Stomach (tissue), 9 donors: ENCODE measurements around the gene ITGB4. TPM values are rescaled to one million over a fixed set of nuclear protein-coding genes. Genes with fewer than 3 reads are reported as not detected.

Experiments used
- DNase-seq, 2 donors: peaks; one replicate each; pipeline versions ENCODE4 v3.0.0 to v3.0.0-alpha.2; 2013 to 2019
- H3K27ac ChIP-seq, 5 donors: fragments of 200-600 bp in 4 of 5; sonication (generic) in 4 of 5; one replicate each; pipeline ENCODE4 v1.5.1; 2013 to 2019; ENCODE audit warnings: mild to moderate bottlenecking in 1 of 5, moderate library complexity in 1 of 5
- H3K27me3 ChIP-seq, 3 donors: fragments of 200-600 bp; sonication (generic); one replicate each; pipeline ENCODE4 v1.5.1; 2017 to 2019; ENCODE audit warnings: mixed run types in 1 of 3
- H3K36me3 ChIP-seq, 4 donors: fragments of 200-600 bp; sonication (generic); 1 replicate in 3 of 4; 2 replicates in 1 of 4; pipeline ENCODE4 v1.5.1; 2016 to 2019
- H3K4me1 ChIP-seq, 4 donors: fragments of 200-600 bp; sonication (generic); one replicate each; pipeline ENCODE4 v1.5.1; 2016 to 2019
- H3K4me3 ChIP-seq, 4 donors: fragments of 200-600 bp; sonication (generic) in 3 of 4; one replicate each; pipeline ENCODE4 v1.5.1; 2016 to 2019; ENCODE audit warnings: mild to moderate bottlenecking in 1 of 4
- H3K9me3 ChIP-seq, 4 donors: fragments of 200-600 bp; sonication (generic); one replicate each; pipeline ENCODE4 v1.5.1; 2016 to 2019
- EP300 ChIP-seq: sonication (generic); formaldehyde crosslinking; IDR thresholded peaks from one replicate; pipeline ENCODE4 v1.6.1; 2017; ENCODE audit warnings: antibody characterized with exemption
- POLR2A ChIP-seq, 4 donors: fragments of 450-650 bp; IDR thresholded peaks; one replicate each; pipeline ENCODE4 v1.6.1; 2016; ENCODE audit warnings: antibody characterized with exemption in 4 of 4, control low read depth in 2 of 4, mild to moderate bottlenecking in 1 of 4, moderate library complexity in 1 of 4
- POLR2AphosphoS5 ChIP-seq, 3 donors: sonication (generic); formaldehyde crosslinking; IDR thresholded peaks; one replicate each; pipeline ENCODE4 v1.6.1; 2016; ENCODE audit warnings: antibody characterized with exemption in 3 of 3
- WGBS, 5 donors: extraction: QIAGEN DNeasy Blood & Tissue Kit in 3 of 5; methylation state at CpG; one replicate each; pipeline versions ENCODE4 v1.1.5 to v1.1.7; 2013 to 2018; 5-methylcytosine and 5-hydroxymethylcytosine counted together
- intact Hi-C: fragments of 100-400 bp; cut with DNase I; formaldehyde crosslinking; loops from one replicate; pipeline ENCODE4 v1.15.1; 2023; ENCODE audit warnings: low total_unique reads
- polyA plus RNA-seq, 3 donors: library from polyadenylated mRNA; stranded (reverse); fragments of 200-250 nt; gene quantifications; one replicate each; pipeline ENCODE4 v1.2.3, GENCODE V29; 2013
- total RNA-seq, 5 donors: library from RNA; depleted of rRNA; stranded (reverse); fragments of >200 nt; gene quantifications; one replicate each; pipeline versions ENCODE4 v1.1.0 to v1.2.3, GENCODE V29; 2014 to 2016
- TF ChIP-seq, protein P1 (sequence below), 7 experiments: fragments of 450-650 bp in 4 of 7; fragments of 200-600 bp in 3 of 7; sonication (generic) in 3 of 7; IDR thresholded peaks; one replicate each; pipeline ENCODE4 v1.5.1; 2016 to 2019; ENCODE audit warnings: antibody characterized with exemption in 7 of 7, control low read depth in 2 of 7, mild to moderate bottlenecking in 1 of 7
- donor health status: healthy with polysubstance abuse.
- donor health status: Bipolar disorder and iron deficiency.
- donor health status: healthy.

Gene ITGB4
- total and polyA plus RNA-seq, 8 donors: 33.6 to 137 (median 92.6) TPM

- Histone ChIP-seq H3K27ac (peak overlapping the region in 3 of 5 donors; percentile 86 to 91 (median 89)), H3K9me3 (no peaks in the 10 kb centered on the region), H3K4me3 (no peak overlapping the region), H3K36me3 (peaks cover 0 to 16% (median 11%) of the 10 kb centered on the region in 4 donors), H3K27me3 (no peaks in the 10 kb centered on the region), H3K4me1 (peaks cover 19 to 47% (median 28%) of the 10 kb centered on the region in 4 donors)
- intact Hi-C loops: no loop called here
- DNase-seq: no peak
- no peak for TF ChIP-seq EP300
- TF ChIP-seq, protein P1, sequence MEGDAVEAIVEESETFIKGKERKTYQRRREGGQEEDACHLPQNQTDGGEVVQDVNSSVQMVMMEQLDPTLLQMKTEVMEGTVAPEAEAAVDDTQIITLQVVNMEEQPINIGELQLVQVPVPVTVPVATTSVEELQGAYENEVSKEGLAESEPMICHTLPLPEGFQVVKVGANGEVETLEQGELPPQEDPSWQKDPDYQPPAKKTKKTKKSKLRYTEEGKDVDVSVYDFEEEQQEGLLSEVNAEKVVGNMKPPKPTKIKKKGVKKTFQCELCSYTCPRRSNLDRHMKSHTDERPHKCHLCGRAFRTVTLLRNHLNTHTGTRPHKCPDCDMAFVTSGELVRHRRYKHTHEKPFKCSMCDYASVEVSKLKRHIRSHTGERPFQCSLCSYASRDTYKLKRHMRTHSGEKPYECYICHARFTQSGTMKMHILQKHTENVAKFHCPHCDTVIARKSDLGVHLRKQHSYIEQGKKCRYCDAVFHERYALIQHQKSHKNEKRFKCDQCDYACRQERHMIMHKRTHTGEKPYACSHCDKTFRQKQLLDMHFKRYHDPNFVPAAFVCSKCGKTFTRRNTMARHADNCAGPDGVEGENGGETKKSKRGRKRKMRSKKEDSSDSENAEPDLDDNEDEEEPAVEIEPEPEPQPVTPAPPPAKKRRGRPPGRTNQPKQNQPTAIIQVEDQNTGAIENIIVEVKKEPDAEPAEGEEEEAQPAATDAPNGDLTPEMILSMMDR (IDR thresholded peaks at IDR 0.05): no peak
- no peak for TF ChIP-seq POLR2AphosphoS5 (IDR thresholded peaks at IDR 0.05)
- no peak for TF ChIP-seq POLR2A (IDR thresholded peaks at IDR 0.05)
- 82 to 93% (median 91%) methylated on average over 4 of the region's 4 CpGs for WGBS, 5 donors
These were observed 44.7 kb downstream of the ITGB4 start for GRCh38 chr17:75765981-75766380.

DNA sequence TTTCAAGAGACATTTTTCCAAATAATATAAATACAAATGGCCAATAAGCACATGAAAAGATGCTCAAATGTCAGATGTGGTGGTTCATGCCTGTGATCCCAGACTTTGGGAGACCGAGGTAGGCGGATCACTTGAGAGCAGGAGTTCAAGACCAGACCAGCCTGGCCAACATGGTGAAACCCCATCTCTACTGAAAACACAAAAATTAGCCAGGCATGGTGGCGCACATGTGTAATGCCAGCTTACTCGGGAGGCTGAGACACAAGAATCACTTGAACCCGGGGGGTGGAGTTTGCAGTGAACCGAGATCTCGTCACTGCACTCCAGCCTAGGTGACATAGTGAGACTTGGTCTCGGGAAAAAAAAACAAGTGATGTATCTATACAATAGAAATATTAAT lies 46.6 kb downstream of the ITGB4 start:
- DNase-seq: no peak
- peaks cover 0 to 6% (median 3%) of the 10 kb centered on the region in 4 donors for H3K36me3 ChIP-seq
- no peak overlapping the region for H3K27ac ChIP-seq
- intact Hi-C loops: no loop called here
- H3K4me1 ChIP-seq: peaks cover 19 to 48% (median 29%) of the 10 kb centered on the region in 4 donors
- TF ChIP-seq POLR2A (IDR thresholded peaks at IDR 0.05) (no peak), POLR2AphosphoS5 (IDR thresholded peaks at IDR 0.05) (no peak), EP300 (no peak)
- TF ChIP-seq, protein P1 (IDR thresholded peaks at IDR 0.05): no peak
- WGBS, 5 donors: 89 to 95% (median 92%) methylated on average over 8 of the region's 8 CpGs
- H3K4me3 ChIP-seq: no peak overlapping the region
- no peaks in the 10 kb centered on the region for H3K9me3 ChIP-seq
- H3K27me3 ChIP-seq: no peaks in the 10 kb centered on the region

- H3K27me3 ChIP-seq: no peaks in the 10 kb centered on the region
- peak overlapping the region in 1 of 5 donors; percentile 20 for H3K27ac ChIP-seq
- TF ChIP-seq, protein P1 (IDR thresholded peaks at IDR 0.05): no peak
- TF ChIP-seq POLR2AphosphoS5 (IDR thresholded peaks at IDR 0.05): peak in 1 of 3 donors; percentile 46
- peaks cover 0 to 10% (median 5%) of the 10 kb centered on the region in 4 donors for H3K36me3 ChIP-seq
- H3K9me3 ChIP-seq: no peaks in the 10 kb centered on the region
- WGBS, 5 donors: 51 to 63% (median 53%) methylated on average over 3 of the region's 3 CpGs
- DNase-seq: peak; percentile 65 to 77
- H3K4me3 ChIP-seq: no peak overlapping the region
- H3K4me1 ChIP-seq: peaks cover 9 to 34% (median 13%) of the 10 kb centered on the region in 4 donors
- intact Hi-C loops: no loop called here
These were observed 48.3 kb downstream of the ITGB4 start for GRCh38 chr17:75769536-75769935.

DNA sequence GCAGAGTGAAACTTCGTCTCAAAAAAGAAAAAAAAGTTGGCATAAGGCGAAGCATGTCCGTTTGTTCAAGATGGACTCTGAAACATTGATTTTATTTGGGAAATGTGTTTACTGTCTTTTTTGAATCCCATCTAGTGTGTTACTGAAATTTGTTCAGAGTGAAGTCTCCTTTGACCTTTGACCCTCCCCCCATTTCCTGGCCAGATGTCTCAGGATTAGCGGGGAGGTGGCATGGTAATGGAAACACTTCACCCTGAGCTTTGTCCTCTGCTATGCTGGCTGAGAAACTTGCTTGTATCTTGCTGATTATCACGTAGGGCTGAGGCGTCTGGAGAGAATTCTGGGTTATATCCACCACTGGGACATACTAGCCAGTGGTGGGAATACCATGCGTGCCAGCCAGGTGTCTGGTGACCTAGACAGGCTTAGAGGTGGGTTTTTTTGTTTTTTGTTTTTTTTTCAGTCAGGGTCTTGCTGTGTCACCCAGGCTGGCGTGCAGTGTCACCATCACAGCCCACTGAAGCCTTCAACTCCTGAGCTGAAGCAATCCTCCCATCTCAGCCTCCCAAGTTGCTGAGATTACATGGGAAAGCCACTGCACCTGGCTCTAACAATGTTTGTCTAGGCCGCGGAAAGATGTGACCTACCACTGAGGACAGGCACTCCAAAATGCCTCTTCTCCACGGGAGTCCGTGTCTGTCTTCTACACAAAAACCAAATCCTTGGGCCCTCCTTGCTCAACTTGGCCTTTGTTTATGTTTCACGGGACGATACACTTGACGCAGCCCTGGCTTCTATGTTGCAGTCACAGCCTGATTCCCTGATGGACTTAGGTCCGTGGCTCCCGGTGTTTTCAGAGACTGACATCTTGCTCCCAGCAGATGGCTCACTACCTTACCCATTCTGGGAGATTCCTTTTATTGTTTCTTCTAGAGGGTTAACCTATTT lies 50.3 kb downstream of the ITGB4 start:
- H3K27me3 ChIP-seq: no peaks in the 10 kb centered on the region
- peaks cover 0 to 27% (median 22%) of the 10 kb centered on the region in 4 donors for H3K36me3 ChIP-seq
- H3K4me3 ChIP-seq: no peak overlapping the region
- DNase-seq: peak in 1 of 2 donors; percentile 38
- TF ChIP-seq, protein P1 (IDR thresholded peaks at IDR 0.05): no peak
- TF ChIP-seq POLR2AphosphoS5 (IDR thresholded peaks at IDR 0.05): peak in 1 of 3 donors; percentile 73
- H3K4me1 ChIP-seq: peaks cover 10 to 46% (median 17%) of the 10 kb centered on the region in 4 donors
- no peak overlapping the region for H3K27ac ChIP-seq
- intact Hi-C loops: no loop called here
- H3K9me3 ChIP-seq: no peaks in the 10 kb centered on the region
- WGBS, 5 donors: 62 to 73% (median 69%) methylated on average over 17 of the region's 17 CpGs
